ENCODE results near the gene ARRB1. TPM values are rescaled to one million over a fixed set of nuclear protein-coding genes. Genes with fewer than 3 reads are reported as not detected.

ARRB1 gene
- total RNA-seq, 1 experiment from 2014 or later = 219 TPM

GRCh38 chr11:75346912-75347647, 4.4 kb downstream of the ARRB1 start:
- TF ChIP-seq TCF7L2 (IDR thresholded peaks at IDR 0.05; ENCODE audit: low read depth, low read length) (no peak), POLR2AphosphoS5 (IDR thresholded peaks at IDR 0.05; ENCODE audit: low read depth, low read length) (no peak), CTCF (IDR thresholded peaks at IDR 0.05) (no peak), SIN3A (IDR thresholded peaks at IDR 0.05; ENCODE audit: borderline replicate concordance, insufficient read depth, low read depth, low read length) (no peak)
- TF ChIP-seq, protein P1, sequence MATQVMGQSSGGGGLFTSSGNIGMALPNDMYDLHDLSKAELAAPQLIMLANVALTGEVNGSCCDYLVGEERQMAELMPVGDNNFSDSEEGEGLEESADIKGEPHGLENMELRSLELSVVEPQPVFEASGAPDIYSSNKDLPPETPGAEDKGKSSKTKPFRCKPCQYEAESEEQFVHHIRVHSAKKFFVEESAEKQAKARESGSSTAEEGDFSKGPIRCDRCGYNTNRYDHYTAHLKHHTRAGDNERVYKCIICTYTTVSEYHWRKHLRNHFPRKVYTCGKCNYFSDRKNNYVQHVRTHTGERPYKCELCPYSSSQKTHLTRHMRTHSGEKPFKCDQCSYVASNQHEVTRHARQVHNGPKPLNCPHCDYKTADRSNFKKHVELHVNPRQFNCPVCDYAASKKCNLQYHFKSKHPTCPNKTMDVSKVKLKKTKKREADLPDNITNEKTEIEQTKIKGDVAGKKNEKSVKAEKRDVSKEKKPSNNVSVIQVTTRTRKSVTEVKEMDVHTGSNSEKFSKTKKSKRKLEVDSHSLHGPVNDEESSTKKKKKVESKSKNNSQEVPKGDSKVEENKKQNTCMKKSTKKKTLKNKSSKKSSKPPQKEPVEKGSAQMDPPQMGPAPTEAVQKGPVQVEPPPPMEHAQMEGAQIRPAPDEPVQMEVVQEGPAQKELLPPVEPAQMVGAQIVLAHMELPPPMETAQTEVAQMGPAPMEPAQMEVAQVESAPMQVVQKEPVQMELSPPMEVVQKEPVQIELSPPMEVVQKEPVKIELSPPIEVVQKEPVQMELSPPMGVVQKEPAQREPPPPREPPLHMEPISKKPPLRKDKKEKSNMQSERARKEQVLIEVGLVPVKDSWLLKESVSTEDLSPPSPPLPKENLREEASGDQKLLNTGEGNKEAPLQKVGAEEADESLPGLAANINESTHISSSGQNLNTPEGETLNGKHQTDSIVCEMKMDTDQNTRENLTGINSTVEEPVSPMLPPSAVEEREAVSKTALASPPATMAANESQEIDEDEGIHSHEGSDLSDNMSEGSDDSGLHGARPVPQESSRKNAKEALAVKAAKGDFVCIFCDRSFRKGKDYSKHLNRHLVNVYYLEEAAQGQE (IDR thresholded peaks at IDR 0.05; ENCODE audit: insufficient read depth in 1 of 2, low read depth in 2 of 2, low read length in 1 of 2) = no peak
- no peaks in the 10 kb centered on the region for H3K27me3 ChIP-seq (ENCODE audit: control insufficient read depth, insufficient read depth, low read length)
- ChIA-PET CTCF (no interaction called here), POLR2A (no interaction called here)
- H3K27ac ChIP-seq (ENCODE audit: low read length) = peak overlapping the region; percentile 96
- DNase-seq (ENCODE audit: low read depth, low spot score) = no peak
- in situ Hi-C loops (cut with HindIII; ENCODE audit: low pct_unique_long_range_greater_than_20kb, low sequenced_read_pairs) (no loop called here), intact Hi-C loops (cut with micrococcal nuclease; ENCODE audit: unreplicated experiment) (no loop called here)
- H3K36me3 ChIP-seq (ENCODE audit: control insufficient read depth, insufficient read depth, low read length) = no peaks in the 10 kb centered on the region; the same call in 1 of the 2 replicates
- H3K9me3 ChIP-seq (ENCODE audit: control insufficient read depth, insufficient read depth, low read depth, low read length) = no peaks in the 10 kb centered on the region
- peaks cover 85% of the 10 kb centered on the region for H3K4me1 ChIP-seq (ENCODE audit: control insufficient read depth, insufficient read depth, low read length)
- no peak overlapping the region for H3K4me3 ChIP-seq (ENCODE audit: low read depth in 2 of 2, low read length in 2 of 2)
- no TSS peak for BruUV-seq (replicated peaks)
- no peak for ATAC-seq

DNA sequence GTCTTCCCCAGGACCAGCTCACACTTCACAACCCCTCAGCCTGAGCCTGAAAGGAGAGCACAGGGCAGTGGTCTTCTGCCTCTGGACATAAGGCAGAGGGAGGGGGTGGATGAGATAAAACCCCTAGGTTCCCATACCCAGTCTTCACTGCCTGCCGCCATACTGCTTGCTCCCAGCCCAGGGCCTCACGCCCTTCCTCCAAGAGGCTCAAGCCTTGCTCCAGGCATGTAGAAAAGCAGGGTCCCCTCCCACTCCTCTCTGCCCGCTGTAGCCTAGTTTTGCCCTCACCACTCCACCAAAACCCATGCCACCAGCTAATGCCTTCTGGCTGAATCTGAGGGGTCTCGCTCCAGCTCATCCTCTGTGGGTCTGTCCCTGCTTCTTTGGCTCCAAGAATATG, 5.2 kb downstream of the ARRB1 start:
- no peak for ATAC-seq
- POLR2A ChIA-PET = no interaction called here
- CTCF ChIA-PET = no interaction called here
- intact Hi-C loops (cut with micrococcal nuclease; ENCODE audit: unreplicated experiment) (no loop called here), in situ Hi-C loops (cut with HindIII; ENCODE audit: low pct_unique_long_range_greater_than_20kb, low sequenced_read_pairs) (no loop called here)
- no peak for TF ChIP-seq POLR2AphosphoS5 (IDR thresholded peaks at IDR 0.05; ENCODE audit: low read depth, low read length)
- TF ChIP-seq, protein P1 (IDR thresholded peaks at IDR 0.05; ENCODE audit: insufficient read depth in 1 of 2, low read depth in 2 of 2, low read length in 1 of 2) = no peak
- TF ChIP-seq TCF7L2 (IDR thresholded peaks at IDR 0.05; ENCODE audit: low read depth, low read length) = no peak
- no peak for TF ChIP-seq CTCF (IDR thresholded peaks at IDR 0.05)
- TF ChIP-seq SIN3A (IDR thresholded peaks at IDR 0.05; ENCODE audit: borderline replicate concordance, insufficient read depth, low read depth, low read length) = no peak
- DNase-seq (ENCODE audit: low read depth, low spot score) = no peak
- no TSS peak for BruUV-seq (replicated peaks)
- no peaks in the 10 kb centered on the region for H3K9me3 ChIP-seq (ENCODE audit: control insufficient read depth, insufficient read depth, low read depth, low read length)
- no peak overlapping the region for H3K4me3 ChIP-seq (ENCODE audit: low read depth in 2 of 2, low read length in 2 of 2)
- peaks cover 93% of the 10 kb centered on the region for H3K4me1 ChIP-seq (ENCODE audit: control insufficient read depth, insufficient read depth, low read length)
- H3K27ac ChIP-seq (ENCODE audit: low read length) = peak overlapping the region; percentile 96
- H3K36me3 ChIP-seq (ENCODE audit: control insufficient read depth, insufficient read depth, low read length) = no peaks in the 10 kb centered on the region; the same call in 1 of the 2 replicates
- no peaks in the 10 kb centered on the region for H3K27me3 ChIP-seq (ENCODE audit: control insufficient read depth, insufficient read depth, low read length)
